ENCODE results near the gene GTF3C2.
"Not testable (repeated sequence)": the region's sequence is repeated elsewhere in the genome, so short reads cannot be mapped to it uniquely, and the experiment has no call there.

Gene GTF3C2

GRCh38 chr2:27303093-27304025 lies 53.2 kb downstream of the GTF3C2 start:
- H3K4me3 ChIP-seq (ENCODE audit: low read length): peak overlapping the region; percentile 24; the same call in 1 of the 2 replicates
- no peak for TF ChIP-seq ZNF274 (IDR thresholded peaks at IDR 0.05; ENCODE audit: low read depth, low read length)

- H3K4me3 ChIP-seq (ENCODE audit: low read length): not testable (repeated sequence)
Measured at GRCh38 chr2:27300606-27301005, 56.0 kb downstream of the GTF3C2 start.

- no peak for TF ChIP-seq ZNF274 (IDR thresholded peaks at IDR 0.05; ENCODE audit: low read depth, low read length)
- no peak overlapping the region for H3K4me3 ChIP-seq (ENCODE audit: low read length)
Measured at GRCh38 chr2:27298391-27299080, 58.0 kb downstream of the GTF3C2 start.

- no peak for TF ChIP-seq ZNF274 (IDR thresholded peaks at IDR 0.05; ENCODE audit: low read depth, low read length)
- no peak overlapping the region for H3K4me3 ChIP-seq (ENCODE audit: low read length)
Measured at GRCh38 chr2:27297195-27297594, 59.4 kb downstream of the GTF3C2 start.

- no peak for TF ChIP-seq ZNF274 (IDR thresholded peaks at IDR 0.05; ENCODE audit: low read depth, low read length)
- no peak overlapping the region for H3K4me3 ChIP-seq (ENCODE audit: low read length)
Measured at GRCh38 chr2:27296481-27296880, 60.1 kb downstream of the GTF3C2 start.

GRCh38 chr2:27294928-27295327 lies 61.6 kb downstream of the GTF3C2 start:
- TF ChIP-seq ZNF274 (IDR thresholded peaks at IDR 0.05; ENCODE audit: low read depth, low read length): no peak
- no peak overlapping the region for H3K4me3 ChIP-seq (ENCODE audit: low read length)

GRCh38 chr2:27291865-27292264 lies 64.7 kb downstream of the GTF3C2 start:
- no peak for TF ChIP-seq ZNF274 (IDR thresholded peaks at IDR 0.05; ENCODE audit: low read depth, low read length)
- H3K4me3 ChIP-seq (ENCODE audit: low read length): no peak overlapping the region

GRCh38 chr2:27290549-27290948 lies 66.0 kb downstream of the GTF3C2 start:
- H3K4me3 ChIP-seq (ENCODE audit: low read length): no peak overlapping the region
- TF ChIP-seq ZNF274 (IDR thresholded peaks at IDR 0.05; ENCODE audit: low read depth, low read length): no peak

GRCh38 chr2:27288610-27289009 lies 68.0 kb downstream of the GTF3C2 start:
- no peak for TF ChIP-seq ZNF274 (IDR thresholded peaks at IDR 0.05; ENCODE audit: low read depth, low read length)
- no peak overlapping the region for H3K4me3 ChIP-seq (ENCODE audit: low read length)

GRCh38 chr2:27285481-27285880 lies 71.1 kb downstream of the GTF3C2 start:
- H3K4me3 ChIP-seq (ENCODE audit: low read length): no peak overlapping the region
- TF ChIP-seq ZNF274 (IDR thresholded peaks at IDR 0.05; ENCODE audit: low read depth, low read length): no peak

- no peak for TF ChIP-seq ZNF274 (IDR thresholded peaks at IDR 0.05; ENCODE audit: low read depth, low read length)
- no peak overlapping the region for H3K4me3 ChIP-seq (ENCODE audit: low read length)
Measured at GRCh38 chr2:27284996-27285395, 71.6 kb downstream of the GTF3C2 start.

- no peak overlapping the region for H3K4me3 ChIP-seq (ENCODE audit: low read length)
- TF ChIP-seq ZNF274 (IDR thresholded peaks at IDR 0.05; ENCODE audit: low read depth, low read length): no peak
Measured at GRCh38 chr2:27282892-27283291, 73.7 kb downstream of the GTF3C2 start.

GRCh38 chr2:27281855-27282559 lies 74.6 kb downstream of the GTF3C2 start, which contains the start of gene TRIM54:
TRIM54 (plus strand) TSS chr2:27282429; CDS start chr2:27282732, 303 bp downstream.
- no peak within 1 kb of the TSS for H3K4me3 ChIP-seq (ENCODE audit: low read length)
- no peak for TF ChIP-seq ZNF274 (IDR thresholded peaks at IDR 0.05; ENCODE audit: low read depth, low read length)

- no peak for TF ChIP-seq ZNF274 (IDR thresholded peaks at IDR 0.05; ENCODE audit: low read depth, low read length)
- H3K4me3 ChIP-seq (ENCODE audit: low read length): no peak overlapping the region
Measured at GRCh38 chr2:27281442-27281841, 75.1 kb downstream of the GTF3C2 start.
